ENCODE measurements around the gene MIER1. TPM values are rescaled to one million over a fixed set of nuclear protein-coding genes. Genes with fewer than 3 reads are reported as not detected.
A peak's percentile ranks its signal among the peaks of the same experiment; 100 is the strongest.

Gene MIER1
- total RNA-seq, 4 donors from 2014 or later = 14.8 to 21.7 (median 15.4) TPM

DNA sequence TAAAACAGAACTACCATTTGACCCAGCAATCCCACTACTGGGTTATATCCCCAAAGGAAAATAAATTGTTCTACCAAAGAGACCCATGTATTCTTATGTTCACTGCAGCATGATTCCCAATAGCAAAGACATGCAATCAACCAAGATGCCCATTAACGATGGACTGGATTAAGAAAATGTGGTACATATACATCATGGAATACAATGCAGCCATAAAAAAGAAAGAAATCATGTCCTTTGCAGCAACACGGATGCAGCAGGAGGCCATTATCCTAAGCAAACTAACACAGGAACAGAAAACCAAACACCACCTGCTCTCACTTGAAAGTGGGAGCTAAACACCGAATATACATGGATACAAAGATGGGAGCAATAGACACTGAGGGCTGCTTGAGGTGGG, 85.0 kb downstream of the MIER1 start:
- no peak for ATAC-seq
- no peak for DNase-seq
- Histone ChIP-seq H3K9me3 (no peaks in the 10 kb centered on the region), H3K36me3 (peaks cover 0 to 9% of the 10 kb centered on the region in 2 donors), H3K27ac (no peak overlapping the region), H3K4me3 (no peak overlapping the region), H3K4me1 (peaks cover 10% of the 10 kb centered on the region in 2 donors), H3K27me3 (no peaks in the 10 kb centered on the region)
- in situ Hi-C loops (cut with MboI; ENCODE audit: low sequenced_read_pairs in 4 of 4) (no loop called here), intact Hi-C loops (cut with DNase I; ENCODE audit: low total_unique reads) (no loop called here)
- TF ChIP-seq CTCF (IDR thresholded peaks at IDR 0.05 in 4 of 5, conservative IDR thresholded peaks at IDR 0.05 in 1 of 5) (no peak), POLR2A (IDR thresholded peaks at IDR 0.05) (no peak)

DNA sequence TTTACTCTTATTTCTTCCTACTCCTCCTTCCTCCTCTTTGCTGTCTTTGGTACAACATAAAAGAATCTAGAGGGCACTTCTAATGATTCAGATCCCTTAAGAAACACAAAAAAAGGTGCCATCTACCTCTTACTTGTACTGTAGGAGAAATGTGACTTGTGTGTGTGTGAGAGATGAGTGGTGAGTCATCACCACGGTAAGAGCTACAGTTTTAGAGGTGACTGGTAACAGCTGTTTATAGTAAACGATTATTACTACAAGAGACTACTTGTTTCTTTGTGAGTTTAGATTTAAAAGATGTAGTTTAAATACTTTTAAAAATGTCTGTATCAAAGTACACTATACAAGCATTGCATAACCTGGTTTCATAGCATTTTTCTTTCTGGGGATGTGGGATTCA, 88.8 kb downstream of the MIER1 start:
- in situ Hi-C loops (cut with MboI; ENCODE audit: low sequenced_read_pairs in 4 of 4) = no loop called here
- peak; percentile 91 to 99 for ATAC-seq
- peak overlapping the region; percentile 42 to 58 (median 52) for H3K27ac ChIP-seq

DNA sequence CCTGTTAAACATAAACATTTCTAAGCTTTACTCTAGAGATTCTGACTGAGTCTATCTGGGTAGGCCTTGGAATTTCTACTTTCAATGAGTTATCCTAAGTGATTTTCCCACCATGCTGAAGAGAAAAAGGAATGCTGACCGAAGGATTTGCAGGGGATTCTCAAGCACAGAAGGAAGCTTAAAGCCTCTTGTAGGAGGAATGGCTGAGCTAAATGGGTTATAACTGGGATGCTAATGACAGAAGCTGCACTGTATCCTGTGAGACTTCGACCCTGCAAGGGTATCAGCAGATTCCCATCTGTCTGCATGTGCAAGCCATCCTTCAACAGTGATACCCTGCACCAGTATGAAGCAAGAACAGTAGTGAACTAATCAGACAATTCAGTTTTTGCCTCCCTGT, 93.8 kb downstream of the MIER1 start:
- TF ChIP-seq POLR2A (IDR thresholded peaks at IDR 0.05) (no peak), CTCF (IDR thresholded peaks at IDR 0.05 in 4 of 5, conservative IDR thresholded peaks at IDR 0.05 in 1 of 5) (no peak)
- DNase-seq (no peak), ATAC-seq (no peak)
- Histone ChIP-seq H3K4me3 (no peak overlapping the region), H3K27me3 (no peaks in the 10 kb centered on the region), H3K4me1 (peaks cover 0 to 3% of the 10 kb centered on the region in 2 donors), H3K9me3 (no peaks in the 10 kb centered on the region), H3K36me3 (peaks cover 0 to 27% of the 10 kb centered on the region in 2 donors), H3K27ac (no peak overlapping the region)
- in situ Hi-C loops (cut with MboI; ENCODE audit: low sequenced_read_pairs in 4 of 4) = no loop called here
- intact Hi-C loops (cut with DNase I; ENCODE audit: low total_unique reads) = no loop called here

More for the DNA sequence above, 88.8 kb downstream of the MIER1 start:
- Histone ChIP-seq H3K4me1 (no peaks in the 10 kb centered on the region), H3K9me3 (no peaks in the 10 kb centered on the region), H3K4me3 (no peak overlapping the region), H3K36me3 (peaks cover 0 to 14% of the 10 kb centered on the region in 2 donors), H3K27me3 (no peaks in the 10 kb centered on the region)
- intact Hi-C loops (cut with DNase I; ENCODE audit: low total_unique reads) = no loop called here
- DNase-seq = peak in 1 of 2 donors; percentile 34
- TF ChIP-seq CTCF (IDR thresholded peaks at IDR 0.05 in 4 of 5, conservative IDR thresholded peaks at IDR 0.05 in 1 of 5) = no peak
- TF ChIP-seq POLR2A (IDR thresholded peaks at IDR 0.05) = no peak

- TF ChIP-seq POLR2A (IDR thresholded peaks at IDR 0.05) (no peak), CTCF (IDR thresholded peaks at IDR 0.05 in 4 of 5, conservative IDR thresholded peaks at IDR 0.05 in 1 of 5) (no peak)
- DNase-seq (no peak), ATAC-seq (no peak)
- H3K27ac ChIP-seq = no peak overlapping the region
- in situ Hi-C loops (cut with MboI; ENCODE audit: low sequenced_read_pairs in 4 of 4) (no loop called here), intact Hi-C loops (cut with DNase I; ENCODE audit: low total_unique reads) (no loop called here)
- peaks cover 0 to 3% of the 10 kb centered on the region in 2 donors for H3K4me1 ChIP-seq
- peaks cover 0 to 27% of the 10 kb centered on the region in 2 donors for H3K36me3 ChIP-seq
- H3K4me3 ChIP-seq = no peak overlapping the region
- no peaks in the 10 kb centered on the region for H3K9me3 ChIP-seq
- H3K27me3 ChIP-seq = no peaks in the 10 kb centered on the region
Observed at GRCh38 chr1:67019121-67019520, 94.3 kb downstream of the MIER1 start.

- no peak for ATAC-seq
- no peaks in the 10 kb centered on the region for H3K9me3 ChIP-seq
- in situ Hi-C loops (cut with MboI; ENCODE audit: low sequenced_read_pairs in 4 of 4) (no loop called here), intact Hi-C loops (cut with DNase I; ENCODE audit: low total_unique reads) (no loop called here)
- no peak for DNase-seq
- H3K27ac ChIP-seq = peak overlapping the region in 3 of 4 donors; percentile 3 to 7 (median 4)
- no peak overlapping the region for H3K4me3 ChIP-seq
- peaks cover 0 to 3% of the 10 kb centered on the region in 2 donors for H3K4me1 ChIP-seq
- no peak for TF ChIP-seq CTCF (IDR thresholded peaks at IDR 0.05 in 4 of 5, conservative IDR thresholded peaks at IDR 0.05 in 1 of 5)
- TF ChIP-seq POLR2A (IDR thresholded peaks at IDR 0.05) = no peak
- H3K27me3 ChIP-seq = no peaks in the 10 kb centered on the region
- peaks cover 0 to 27% of the 10 kb centered on the region in 2 donors for H3K36me3 ChIP-seq
Observed at GRCh38 chr1:67019600-67020136, 94.9 kb downstream of the MIER1 start.
